SK-N-MC (cell line): Measurements from ENCODE around the gene TMA7.

Experiments
- EZH2 ChIP-seq: fragments of 200-600 bp; sonication (generic); IDR thresholded peaks from one replicate; pipeline ENCODE4 v1.6.1; 2017; ENCODE audit warnings: antibody characterized with exemption
- FOXP2 ChIP-seq: optimal IDR thresholded peaks from 2 replicates; pipeline ENCODE3; 2011; ENCODE audit warnings: mild to moderate bottlenecking, moderate library complexity; ENCODE audit not compliant: insufficient read depth; ENCODE audit errors: extremely low read length, control extremely low read depth

- TF ChIP-seq EZH2: no peak
- TF ChIP-seq FOXP2: no peak
These were observed 9.4 kb upstream of the TMA7 start for GRCh38 chr3:48430708-48431101.
